ENCODE measurements around the gene KRTAP19-7.

GRCh38 chr21:30541764-30542163 lies 19.4 kb downstream of the KRTAP19-7 start, which contains the start of gene KRTAP19-6:
- TF ChIP-seq MYC (IDR thresholded peaks at IDR 0.05; ENCODE audit: low read depth, low read length): no peak
- no peak for TF ChIP-seq CTCF (IDR thresholded peaks at IDR 0.05; ENCODE audit: extremely low read depth in 1 of 2, insufficient read depth in 1 of 2, low read depth in 1 of 2, low read length in 2 of 2)
- no peak for TF ChIP-seq EZH2 (IDR thresholded peaks at IDR 0.05; ENCODE audit: borderline replicate concordance, low read depth, low read length, severe bottlenecking)
